Breast epithelium (tissue), 4 donors: ENCODE results near the gene CRYBG2. TPM values are rescaled to one million over a fixed set of nuclear protein-coding genes. Genes with fewer than 3 reads are reported as not detected.
"Not testable (repeated sequence)": the region's sequence is repeated elsewhere in the genome, so short reads cannot be mapped to it uniquely, and the experiment has no call there.

Experiments used
- DNase-seq, 2 donors: peaks; one replicate each; pipeline ENCODE4 v3.0.0-alpha.2; 2019; ENCODE audit warnings: low spot score in 2 of 2
- H3K27ac ChIP-seq, 2 donors: fragments of 200-600 bp; sonication (generic) in 1 of 2; one replicate each; pipeline ENCODE4 v1.5.1; 2016 to 2019; ENCODE audit warnings: mild to moderate bottlenecking in 1 of 2
- H3K27me3 ChIP-seq, 2 donors: fragments of 200-600 bp; sonication (generic) in 1 of 2; one replicate each; pipeline versions ENCODE4 v1.5.1 to v1.6.0; 2017 to 2019; ENCODE audit warnings: control low read depth in 1 of 2, mild to moderate bottlenecking in 1 of 2
- H3K36me3 ChIP-seq: fragments of 200-600 bp; one replicate; pipeline ENCODE4 v1.5.1; 2019
- H3K4me1 ChIP-seq, 2 donors: fragments of 200-600 bp; sonication (generic); one replicate each; pipeline ENCODE4 v1.5.1; 2016 to 2019; ENCODE audit warnings: control low read depth in 1 of 2
- H3K4me3 ChIP-seq, 3 donors: fragments of 200-600 bp; sonication (generic); 1 replicate in 2 of 3; 2 replicates in 1 of 3; pipeline ENCODE4 v1.5.1; 2016 to 2019; ENCODE audit warnings: mild to moderate bottlenecking in 3 of 3, moderate library complexity in 2 of 3
- H3K9me3 ChIP-seq, 2 donors: fragments of 200-600 bp; sonication (generic) in 1 of 2; one replicate each; pipeline ENCODE4 v1.5.1; 2016 to 2019; ENCODE audit warnings: control low read depth in 1 of 2
- CTCF ChIP-seq, 3 donors: fragments of 450-650 bp; IDR thresholded peaks; one replicate each; pipeline ENCODE4 v1.5.1; 2016 to 2017; ENCODE audit warnings: antibody characterized with exemption in 3 of 3, mild to moderate bottlenecking in 3 of 3, moderate library complexity in 3 of 3
- POLR2A ChIP-seq: fragments of 450-650 bp; IDR thresholded peaks from one replicate; pipeline ENCODE4 v1.6.1; 2016; ENCODE audit warnings: antibody characterized with exemption, mild to moderate bottlenecking, moderate library complexity
- POLR2AphosphoS5 ChIP-seq, 3 donors: sonication (generic); formaldehyde crosslinking; IDR thresholded peaks; one replicate each; pipeline ENCODE4 v1.6.1; 2017; ENCODE audit warnings: antibody characterized with exemption in 3 of 3
- intact Hi-C: fragments of 100-400 bp; cut with DNase I; formaldehyde crosslinking; loops from one replicate; pipeline ENCODE4 v1.15.1; 2023; ENCODE audit warnings: low total_unique reads
- total RNA-seq, 3 donors: library from RNA; depleted of rRNA; stranded (reverse); fragments of >200 nt; gene quantifications; one replicate each; pipeline ENCODE4 v1.1.0, GENCODE V29; 2016

CRYBG2 gene
- total RNA-seq, 3 donors from 2014 or later: 0.66 TPM; not detected in 2

GRCh38 chr1:26373789-26374188 lies 19.9 kb upstream of the CRYBG2 start:
- Histone ChIP-seq H3K27me3 (no peaks in the 10 kb centered on the region), H3K4me1 (no peaks in the 10 kb centered on the region), H3K27ac (no peak overlapping the region), H3K9me3 (no peaks in the 10 kb centered on the region), H3K36me3 (no peaks in the 10 kb centered on the region), H3K4me3 (no peak overlapping the region)
- TF ChIP-seq POLR2A (no peak), POLR2AphosphoS5 (IDR thresholded peaks at IDR 0.05) (no peak), CTCF (IDR thresholded peaks at IDR 0.05) (no peak)
- no peak for DNase-seq
- intact Hi-C loops: loop anchor here (5.0 kb wide), 1 partner anchor 1149 kb away; no protein-coding TSS in a partner anchor

- TF ChIP-seq POLR2AphosphoS5 (IDR thresholded peaks at IDR 0.05) (no peak), POLR2A (no peak)
- no peak overlapping the region for H3K27ac ChIP-seq
Measured at GRCh38 chr1:26373281-26373680, 19.4 kb upstream of the CRYBG2 start.

GRCh38 chr1:26372611-26373010 lies 18.7 kb upstream of the CRYBG2 start, which contains the start of gene ZNF683:
Gene ZNF683 (minus strand): TSS chr1:26372750. CDS start chr1:26368571, 4,179 bp downstream.
- not testable (repeated sequence) for H3K36me3 ChIP-seq, DNase-seq, H3K9me3 ChIP-seq, H3K27me3 ChIP-seq, H3K4me1 ChIP-seq, H3K27ac ChIP-seq, H3K4me3 ChIP-seq
- intact Hi-C loops: loop anchor here (5.0 kb wide), 1 partner anchor 1150 kb away; no protein-coding TSS in a partner anchor

More at GRCh38 chr1:26373281-26373680, 19.4 kb upstream of the CRYBG2 start:
- DNase-seq: no peak
- Histone ChIP-seq H3K4me1 (no peaks in the 10 kb centered on the region), H3K36me3 (no peaks in the 10 kb centered on the region), H3K4me3 (no peak overlapping the region), H3K9me3 (no peaks in the 10 kb centered on the region), H3K27me3 (no peaks in the 10 kb centered on the region)
- intact Hi-C loops: loop anchor here (5.0 kb wide), 1 partner anchor 1149 kb away; no protein-coding TSS in a partner anchor

GRCh38 chr1:26372039-26372438 lies 18.1 kb upstream of the CRYBG2 start:
- DNase-seq: no peak
- TF ChIP-seq POLR2A: no peak
- no peak for TF ChIP-seq CTCF (IDR thresholded peaks at IDR 0.05)
- TF ChIP-seq POLR2AphosphoS5 (IDR thresholded peaks at IDR 0.05): no peak
- Histone ChIP-seq H3K36me3 (no peaks in the 10 kb centered on the region), H3K9me3 (no peaks in the 10 kb centered on the region), H3K4me3 (no peak overlapping the region), H3K27ac (no peak overlapping the region), H3K27me3 (no peaks in the 10 kb centered on the region), H3K4me1 (no peaks in the 10 kb centered on the region)
- intact Hi-C loops: loop anchor here (5.0 kb wide), 1 partner anchor 1150 kb away; no protein-coding TSS in a partner anchor

GRCh38 chr1:26370591-26371382 lies 16.9 kb upstream of the CRYBG2 start:
- intact Hi-C loops: loop anchor here (5.0 kb wide), 1 partner anchor 1152 kb away; no protein-coding TSS in a partner anchor
- no peak for TF ChIP-seq CTCF (IDR thresholded peaks at IDR 0.05)
- TF ChIP-seq POLR2AphosphoS5 (IDR thresholded peaks at IDR 0.05): no peak
- TF ChIP-seq POLR2A: no peak
- H3K27ac ChIP-seq: no peak overlapping the region

GRCh38 chr1:26368486-26368885 lies 14.6 kb upstream of the CRYBG2 start:
- Histone ChIP-seq H3K27ac (no peak overlapping the region), H3K4me1 (no peaks in the 10 kb centered on the region), H3K27me3 (peaks cover 0 to 18% of the 10 kb centered on the region in 2 donors), H3K36me3 (no peaks in the 10 kb centered on the region), H3K9me3 (no peaks in the 10 kb centered on the region), H3K4me3 (no peak overlapping the region)
- intact Hi-C loops: no loop called here
- DNase-seq: no peak
- TF ChIP-seq CTCF (IDR thresholded peaks at IDR 0.05) (no peak), POLR2AphosphoS5 (IDR thresholded peaks at IDR 0.05) (no peak), POLR2A (no peak)

More at GRCh38 chr1:26370591-26371382, 16.9 kb upstream of the CRYBG2 start:
- Histone ChIP-seq H3K27me3 (no peaks in the 10 kb centered on the region), H3K36me3 (no peaks in the 10 kb centered on the region), H3K9me3 (no peaks in the 10 kb centered on the region), H3K4me3 (no peak overlapping the region), H3K4me1 (no peaks in the 10 kb centered on the region)
- no peak for DNase-seq
